MM.1S (cell line): ENCODE results near the gene FCHSD2.

Experiments
- DNase-seq: peaks from one replicate; pipeline ENCODE4 v3.0.0-alpha.2; 2015
- H2AFZ ChIP-seq: fragments of 300-600 bp; sonication (generic); 2 replicates; pipeline ENCODE4 v1.6.0; 2016; ENCODE audit warnings: antibody characterized with exemption, low read length
- H3F3A ChIP-seq: fragments of 300-600 bp; sonication (generic); 2 replicates; pipeline ENCODE4 v1.6.1; 2016; ENCODE audit warnings: mild to moderate bottlenecking, antibody characterized with exemption, low read length, moderate library complexity, mixed read lengths; ENCODE audit not compliant: insufficient read depth
- H3K27ac ChIP-seq: fragments of 300-600 bp; sonication (generic); 2 replicates; pipeline ENCODE4 v1.5.1; 2016; ENCODE audit warnings: mild to moderate bottlenecking, low read length
- H3K27me3 ChIP-seq: fragments of 300-600 bp; sonication (generic); replicated peaks from 2 replicates; pipeline ENCODE4 v1.6.0; 2016; ENCODE audit warnings: low read length; ENCODE audit not compliant: insufficient read depth
- H3K36me3 ChIP-seq: fragments of 300-600 bp; sonication (generic); replicated peaks from 2 replicates; pipeline ENCODE4 v1.6.1; 2016; ENCODE audit warnings: mild to moderate bottlenecking, low read length, mixed read lengths; ENCODE audit not compliant: insufficient read depth
- H3K4me1 ChIP-seq: fragments of 300-600 bp; sonication (generic); 2 replicates; pipeline ENCODE4 v1.6.1; 2016; ENCODE audit warnings: low read length, mixed read lengths
- H3K4me2 ChIP-seq: fragments of 300-600 bp; sonication (generic); 2 replicates; pipeline ENCODE4 v1.6.0; 2016; ENCODE audit warnings: low read depth, low read length
- H3K4me3 ChIP-seq: fragments of 300-600 bp; sonication (generic); 2 replicates; pipeline ENCODE4 v1.5.1; 2016; ENCODE audit warnings: low read length, mixed read lengths
- H3K79me2 ChIP-seq: fragments of 300-600 bp; sonication (generic); 2 replicates; pipeline ENCODE4 v1.6.1; 2016; ENCODE audit warnings: mixed run types, low read length, mixed read lengths
- H3K9ac ChIP-seq: fragments of 300-600 bp; sonication (generic); 2 replicates; pipeline ENCODE4 v1.6.1; 2016; ENCODE audit warnings: low read length, mixed read lengths
- H3K9me2 ChIP-seq: fragments of 300-600 bp; sonication (generic); replicated peaks from 2 replicates; pipeline ENCODE4 v1.6.1; 2016; ENCODE audit warnings: mild to moderate bottlenecking, low read length, mixed read lengths; ENCODE audit not compliant: insufficient read depth
- H3K9me3 ChIP-seq: fragments of 300-600 bp; sonication (generic); replicated peaks from 2 replicates; pipeline ENCODE4 v1.6.1; 2016; ENCODE audit warnings: mild to moderate bottlenecking, low read length, mixed read lengths; ENCODE audit not compliant: insufficient read depth
- H4K20me1 ChIP-seq: fragments of 300-600 bp; sonication (generic); 2 replicates; pipeline ENCODE4 v1.6.1; 2016; ENCODE audit warnings: mild to moderate bottlenecking, low read length, moderate library complexity, mixed read lengths; ENCODE audit not compliant: insufficient read depth
- CTCF ChIP-seq: fragments of 300-600 bp; sonication (generic); IDR thresholded peaks from 2 replicates; pipeline ENCODE4 v1.5.1; 2016; ENCODE audit warnings: antibody characterized with exemption, low read length, mixed read lengths
- EZH2 ChIP-seq: fragments of 300-600 bp; sonication (generic); optimal IDR thresholded peaks from 2 replicates; pipeline ENCODE3; 2017; ENCODE audit warnings: low read depth, mild to moderate bottlenecking, antibody characterized with exemption, low read length, mixed read lengths
- EZH2phosphoT487 ChIP-seq: fragments of 300-600 bp; sonication (generic); IDR thresholded peaks from 2 replicates; pipeline ENCODE4 v1.6.1; 2018; ENCODE audit warnings: antibody characterized with exemption, low read length

Gene FCHSD2

GRCh38 chr11:73176874-73177155, 34.7 kb upstream of the FCHSD2 start:
- H2AFZ ChIP-seq: no peak overlapping the region
- H3K9me2 ChIP-seq: no peaks in the 10 kb centered on the region
- no peak for TF ChIP-seq EZH2
- no peak for TF ChIP-seq CTCF
- no peak for TF ChIP-seq EZH2phosphoT487
- H3F3A ChIP-seq: no peaks in the 10 kb centered on the region
- no peak overlapping the region for H3K27ac ChIP-seq
- H3K4me3 ChIP-seq: no peak overlapping the region
- H3K4me2 ChIP-seq: no peak overlapping the region
- H3K9ac ChIP-seq: no peak overlapping the region
- peaks cover 26% of the 10 kb centered on the region for H3K4me1 ChIP-seq
- H3K79me2 ChIP-seq: no peaks in the 10 kb centered on the region
- H4K20me1 ChIP-seq: no peaks in the 10 kb centered on the region
- no peak for DNase-seq
- H3K27me3 ChIP-seq: no peaks in the 10 kb centered on the region
- H3K9me3 ChIP-seq: no peaks in the 10 kb centered on the region
- H3K36me3 ChIP-seq: no peaks in the 10 kb centered on the region

GRCh38 chr11:73176145-73176873, 34.2 kb upstream of the FCHSD2 start:
- Histone ChIP-seq H3K79me2 (no peaks in the 10 kb centered on the region), H3K4me3 (no peak overlapping the region), H3K9me2 (no peaks in the 10 kb centered on the region), H3K4me1 (peaks cover 26% of the 10 kb centered on the region), H3K36me3 (no peaks in the 10 kb centered on the region), H3F3A (no peaks in the 10 kb centered on the region), H2AFZ (no peak overlapping the region), H3K9me3 (no peaks in the 10 kb centered on the region), H3K27me3 (no peaks in the 10 kb centered on the region), H4K20me1 (no peaks in the 10 kb centered on the region), H3K27ac (no peak overlapping the region), H3K4me2 (no peak overlapping the region), H3K9ac (no peak overlapping the region)
- TF ChIP-seq EZH2: no peak
- no peak for TF ChIP-seq EZH2phosphoT487
- TF ChIP-seq CTCF: no peak
- DNase-seq: no peak

- no peak overlapping the region for H3K9ac ChIP-seq
- H3K9me2 ChIP-seq: no peaks in the 10 kb centered on the region
- no peak for DNase-seq
- no peaks in the 10 kb centered on the region for H3K9me3 ChIP-seq
- no peak overlapping the region for H2AFZ ChIP-seq
- H3K4me2 ChIP-seq: no peak overlapping the region
- no peaks in the 10 kb centered on the region for H3F3A ChIP-seq
- no peaks in the 10 kb centered on the region for H3K27me3 ChIP-seq
- H4K20me1 ChIP-seq: no peaks in the 10 kb centered on the region
- H3K27ac ChIP-seq: no peak overlapping the region
- H3K79me2 ChIP-seq: no peaks in the 10 kb centered on the region
- TF ChIP-seq EZH2: no peak
- H3K4me3 ChIP-seq: no peak overlapping the region
- H3K4me1 ChIP-seq: peaks cover 26% of the 10 kb centered on the region
- no peaks in the 10 kb centered on the region for H3K36me3 ChIP-seq
Measured at GRCh38 chr11:73175551-73176144, 33.5 kb upstream of the FCHSD2 start.

GRCh38 chr11:73174495-73174791, 32.3 kb upstream of the FCHSD2 start:
- Histone ChIP-seq H3K4me1 (peaks cover 26% of the 10 kb centered on the region), H3K9me2 (no peaks in the 10 kb centered on the region), H3K9ac (no peak overlapping the region), H2AFZ (no peak overlapping the region), H3K4me2 (no peak overlapping the region), H3F3A (no peaks in the 10 kb centered on the region), H3K36me3 (no peaks in the 10 kb centered on the region), H3K79me2 (no peaks in the 10 kb centered on the region), H3K4me3 (no peak overlapping the region), H3K27me3 (no peaks in the 10 kb centered on the region), H3K9me3 (no peaks in the 10 kb centered on the region), H3K27ac (no peak overlapping the region), H4K20me1 (no peaks in the 10 kb centered on the region)
- no peak for DNase-seq
- TF ChIP-seq EZH2 (no peak), CTCF (no peak), EZH2phosphoT487 (no peak)
